HEK293T (cell line): Measurements from ENCODE around the gene RPL38.

Source experiments
- CTCF ChIA-PET: fragments of 350-600 bp; formaldehyde crosslinking; extraction: SDS; loops from one replicate; lab custom pipeline; 2021; ENCODE audit warnings: antibody characterized with exemption, inconsistent platforms; lab: Yijun Ruan, JAX
- POLR2A ChIA-PET: fragments of 350-600 bp; formaldehyde crosslinking; extraction: SDS; loops from one replicate; lab custom pipeline; 2020; ENCODE audit warnings: antibody characterized with exemption, inconsistent platforms; lab: Yijun Ruan, JAX
- DNase-seq: peaks from one replicate; pipeline ENCODE4 v3.0.0; 2012; ENCODE audit warnings: mixed read lengths; ENCODE audit errors: extremely low spot score
- ARNT ChIP-seq: fragments of 450-650 bp; IDR thresholded peaks from 2 replicates; pipeline ENCODE4 v1.6.1; 2017; ENCODE audit warnings: mild to moderate bottlenecking
- BHLHE40 ChIP-seq: fragments of 450-650 bp; IDR thresholded peaks from 2 replicates; pipeline ENCODE4 v1.6.1; 2016; ENCODE audit warnings: mild to moderate bottlenecking, moderate library complexity, borderline replicate concordance
- CTBP1 ChIP-seq: fragments of 450-650 bp; IDR thresholded peaks from 2 replicates; pipeline ENCODE4 v1.6.1; 2016; ENCODE audit warnings: borderline replicate concordance
- ELF4 ChIP-seq: fragments of 450-650 bp; IDR thresholded peaks from 2 replicates; pipeline ENCODE4 v1.6.1; 2017; ENCODE audit warnings: antibody characterized with exemption
- FOXA1 ChIP-seq: fragments of 450-650 bp; IDR thresholded peaks from 2 replicates; pipeline ENCODE4 v1.6.1; 2016; ENCODE audit warnings: mild to moderate bottlenecking
- FOXK2 ChIP-seq: fragments of 450-650 bp; IDR thresholded peaks from 2 replicates; pipeline ENCODE4 v1.6.1; 2016; ENCODE audit warnings: mild to moderate bottlenecking
- FOXM1 ChIP-seq: fragments of 450-650 bp; IDR thresholded peaks from 2 replicates; pipeline ENCODE4 v1.6.1; 2017; ENCODE audit warnings: mild to moderate bottlenecking, borderline replicate concordance
- HDGF ChIP-seq: fragments of 450-650 bp; IDR thresholded peaks from 2 replicates; pipeline ENCODE4 v1.6.1; 2017; ENCODE audit warnings: antibody characterized with exemption, borderline replicate concordance
- L3MBTL2 ChIP-seq: fragments of 450-650 bp; conservative IDR thresholded peaks from 2 replicates; pipeline ENCODE4 v1.6.1; 2016; ENCODE audit warnings: mild to moderate bottlenecking
- LEF1 ChIP-seq: fragments of 450-650 bp; IDR thresholded peaks from 2 replicates; pipeline ENCODE4 v1.6.1; 2017; ENCODE audit warnings: mild to moderate bottlenecking, borderline replicate concordance
- NFRKB ChIP-seq: fragments of 450-650 bp; IDR thresholded peaks from 2 replicates; pipeline ENCODE4 v1.6.1; 2016; ENCODE audit warnings: mild to moderate bottlenecking, moderate library complexity
- PKNOX1 ChIP-seq: fragments of 450-650 bp; IDR thresholded peaks from 2 replicates; pipeline ENCODE4 v1.6.1; 2016
- SP1 ChIP-seq: fragments of 450-650 bp; IDR thresholded peaks from 2 replicates; pipeline ENCODE4 v1.6.1; 2017
- SUZ12 ChIP-seq: fragments of 450-650 bp; IDR thresholded peaks from 2 replicates; pipeline ENCODE4 v1.6.1; 2016; ENCODE audit warnings: mild to moderate bottlenecking
- TARDBP ChIP-seq: fragments of 450-650 bp; IDR thresholded peaks from 2 replicates; pipeline ENCODE4 v1.6.1; 2016
- ZNF384 ChIP-seq: fragments of 450-650 bp; IDR thresholded peaks from 2 replicates; pipeline ENCODE4 v1.6.1; 2016

RPL38 gene

GRCh38 chr17:74230896-74231295, 27.4 kb downstream of the RPL38 start:
- no peak for DNase-seq
- POLR2A ChIA-PET, result interaction anchor here (0.8 to 1.0 kb wide), 4 partner anchors 9 to 27 kb away, joined by 3 to 5 read pairs (median 3); partner anchors contain the start of genes RPL38 and TTYH2
- no peak for TF ChIP-seq SUZ12
- TF ChIP-seq PKNOX1, result no peak
- no peak for TF ChIP-seq ELF4
- TF ChIP-seq BHLHE40, result no peak
- TF ChIP-seq FOXA1, result no peak
- TF ChIP-seq L3MBTL2, result no peak
- TF ChIP-seq CTBP1, result no peak
- no peak for TF ChIP-seq FOXK2
- no peak for TF ChIP-seq LEF1
- TF ChIP-seq TARDBP, result no peak
- TF ChIP-seq SP1, result no peak
- TF ChIP-seq NFRKB, result no peak
- CTCF ChIA-PET, result interaction anchor here (0.6 kb wide), 1 partner anchor 72 kb away, joined by 4 read pairs; no protein-coding TSS in a partner anchor

DNA sequence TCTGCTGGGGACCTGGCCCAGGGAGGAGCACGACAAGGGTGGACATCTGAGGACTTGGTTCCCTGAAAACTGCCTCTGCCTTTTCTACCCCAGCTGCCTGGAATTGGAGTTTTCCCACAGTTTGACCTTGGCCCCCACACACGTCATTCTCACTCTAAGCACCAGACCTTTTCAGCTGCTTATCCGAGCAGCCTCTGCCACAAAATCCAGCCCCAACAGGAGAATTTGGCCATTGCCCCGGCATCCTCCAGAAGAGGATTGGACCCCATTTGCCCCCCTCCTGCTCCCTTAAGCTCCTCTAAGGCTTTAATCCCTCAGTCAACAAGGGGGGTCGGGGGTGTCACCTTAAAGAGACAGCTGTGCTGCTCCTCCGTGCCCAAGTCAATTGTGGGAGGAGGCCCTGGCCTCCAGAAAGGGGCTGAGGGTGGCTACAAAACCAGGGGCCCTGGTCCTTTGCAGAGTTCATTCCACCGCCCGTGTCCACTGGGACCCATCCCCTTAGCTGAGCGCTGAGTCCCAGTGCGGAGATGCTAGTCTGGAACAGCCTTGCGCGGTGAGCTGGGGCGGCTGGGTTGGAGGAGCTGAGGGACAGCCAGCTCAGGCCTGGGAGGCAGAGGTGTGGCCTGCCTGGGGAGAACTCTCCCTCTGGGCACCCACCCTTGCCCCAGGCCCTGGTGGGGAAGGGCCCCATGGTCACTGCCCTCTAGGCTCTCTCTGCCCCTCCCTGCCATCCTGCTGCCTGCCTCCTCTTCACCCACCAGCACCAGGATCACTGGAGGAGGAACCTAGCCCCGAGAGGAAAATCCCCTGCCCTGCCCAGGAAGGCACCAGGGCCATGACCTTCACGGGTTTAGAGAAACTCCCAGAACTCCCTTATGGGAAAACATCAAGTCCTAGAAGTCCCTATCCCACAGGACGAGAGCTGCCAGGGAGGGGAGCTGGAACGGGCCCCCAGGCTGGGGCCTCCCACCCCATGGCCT, 28.7 kb downstream of the RPL38 start:
- no peak for DNase-seq
- TF ChIP-seq FOXM1, result no peak
- no peak for TF ChIP-seq SUZ12
- no peak for TF ChIP-seq SP1
- no peak for TF ChIP-seq NFRKB
- no peak for TF ChIP-seq FOXA1
- TF ChIP-seq LEF1, result no peak
- CTCF ChIA-PET, result no interaction called here
- POLR2A ChIA-PET, result interaction anchor here (0.7 to 0.8 kb wide), 2 partner anchors 15 to 19 kb away, joined by 3 read pairs; partner anchors contain the start of gene TTYH2

DNA sequence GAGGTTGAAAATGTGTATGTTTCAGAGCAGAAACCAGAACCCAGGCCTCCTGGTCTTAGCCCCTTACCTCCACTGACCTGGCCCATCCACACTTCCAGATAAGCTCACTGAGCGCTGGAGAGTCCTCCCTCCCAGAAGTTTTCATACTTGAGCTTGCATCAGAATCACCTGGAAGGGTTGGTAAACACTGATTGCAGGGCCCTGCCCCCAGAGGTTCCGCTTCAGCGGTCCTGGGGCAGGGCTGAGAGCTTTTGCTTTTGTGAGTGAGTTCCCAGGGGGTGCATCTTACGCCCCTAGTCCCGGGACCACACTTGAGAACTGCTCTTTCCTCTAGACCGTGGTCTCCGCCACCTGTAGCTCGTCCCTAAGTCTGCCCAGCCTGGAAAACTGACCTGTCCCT, 30.5 kb downstream of the RPL38 start:
- no peak for DNase-seq
- POLR2A ChIA-PET, result no interaction called here
- no peak for TF ChIP-seq ELF4
- TF ChIP-seq TARDBP, result no peak
- no peak for TF ChIP-seq FOXA1
- TF ChIP-seq FOXM1, result no peak
- TF ChIP-seq SUZ12, result no peak
- TF ChIP-seq CTBP1, result no peak
- no peak for TF ChIP-seq SP1
- TF ChIP-seq ARNT, result no peak
- no peak for TF ChIP-seq FOXK2
- no peak for TF ChIP-seq NFRKB
- TF ChIP-seq L3MBTL2, result no peak
- CTCF ChIA-PET, result no interaction called here

GRCh38 chr17:74234486-74234885, 31.0 kb downstream of the RPL38 start:
- CTCF ChIA-PET, result no interaction called here
- no peak for TF ChIP-seq NFRKB
- TF ChIP-seq SUZ12, result no peak
- TF ChIP-seq FOXA1, result no peak

GRCh38 chr17:74235040-74235581, 31.6 kb downstream of the RPL38 start:
- no peak for TF ChIP-seq ELF4
- no peak for TF ChIP-seq FOXK2
- no peak for TF ChIP-seq NFRKB
- no peak for TF ChIP-seq FOXM1
- TF ChIP-seq ZNF384, result no peak
- no peak for TF ChIP-seq SP1
- no peak for TF ChIP-seq TARDBP
- TF ChIP-seq HDGF, result no peak
- TF ChIP-seq CTBP1, result no peak
- TF ChIP-seq ARNT, result no peak
- no peak for TF ChIP-seq PKNOX1
- TF ChIP-seq L3MBTL2, result no peak
- TF ChIP-seq SUZ12, result no peak
- TF ChIP-seq BHLHE40, result no peak
- TF ChIP-seq FOXA1, result no peak
- no peak for TF ChIP-seq LEF1
- ChIA-PET POLR2A (no interaction called here), CTCF (interaction anchor here (0.9 kb wide), 1 partner anchor 10 kb away, joined by 3 read pairs; no protein-coding TSS in a partner anchor)
- DNase-seq, result no peak

More at GRCh38 chr17:74234486-74234885, 31.0 kb downstream of the RPL38 start:
- DNase-seq, result no peak
- POLR2A ChIA-PET, result no interaction called here

GRCh38 chr17:74235911-74236371, 32.5 kb downstream of the RPL38 start:
- TF ChIP-seq LEF1 (no peak), BHLHE40 (no peak), FOXA1 (no peak), ARNT (no peak)
- ChIA-PET POLR2A (no interaction called here), CTCF (interaction anchor here (0.9 kb wide), 1 partner anchor 9 kb away, joined by 3 read pairs; no protein-coding TSS in a partner anchor)
- no peak for DNase-seq

DNA sequence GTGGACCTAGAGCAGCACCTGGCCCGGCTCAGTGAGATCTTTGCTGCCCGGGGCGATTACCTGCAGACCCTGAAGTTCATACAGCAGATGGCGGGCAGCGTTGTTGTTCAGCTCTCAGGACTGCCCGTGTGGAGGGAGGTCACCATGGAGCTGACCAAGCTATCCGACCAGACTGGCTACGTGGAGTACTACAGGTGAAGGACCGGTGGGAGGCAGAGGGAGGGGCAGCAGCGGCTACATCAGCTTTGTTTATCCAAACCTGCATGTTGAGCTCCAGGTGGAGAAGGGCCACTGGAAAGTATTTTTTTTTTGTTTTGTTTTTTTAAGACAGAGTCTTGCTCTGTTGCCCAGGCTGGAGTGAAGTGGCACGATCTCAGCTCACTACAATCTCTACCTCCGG, 33.8 kb downstream of the RPL38 start:
- TF ChIP-seq SUZ12 (no peak), LEF1 (no peak), FOXK2 (no peak), L3MBTL2 (no peak), FOXA1 (no peak), BHLHE40 (no peak), PKNOX1 (no peak), ELF4 (no peak), TARDBP (no peak), SP1 (no peak), ZNF384 (no peak), FOXM1 (no peak), ARNT (no peak)
- DNase-seq, result no peak
- ChIA-PET POLR2A (no interaction called here), CTCF (interaction anchor here (0.7 kb wide), 1 partner anchor 40 kb away, joined by 3 read pairs; no protein-coding TSS in a partner anchor)
